H7 (cell line): ENCODE results near the gene TRIO. TPM values are rescaled to one million over a fixed set of nuclear protein-coding genes. Genes with fewer than 3 reads are reported as not detected.

Experiments
- DNase-seq: peaks from one replicate; pipeline ENCODE4 v3.0.0; 2012
- H3K27me3 ChIP-seq: 2 replicates; pipeline ENCODE4 v1.6.0; 2011; ENCODE audit warnings: mild to moderate bottlenecking, low read length; ENCODE audit not compliant: control insufficient read depth, insufficient read depth
- H3K36me3 ChIP-seq: replicated peaks from 2 replicates; pipeline ENCODE4 v1.5.1; 2011; ENCODE audit warnings: low read length; ENCODE audit not compliant: control insufficient read depth, insufficient read depth
- H3K4me3 ChIP-seq: 2 replicates; pipeline ENCODE4 v1.5.1; 2011; ENCODE audit warnings: low read depth, mild to moderate bottlenecking, control low read depth, low read length, moderate library complexity; ENCODE audit not compliant: insufficient read depth
- total RNA-seq: library from RNA; depleted of rRNA; stranded (reverse); fragments of >200 nt; shearing (Covaris generic); gene quantifications from 2 replicates; pipeline ENCODE4 v1.2.3, GENCODE V29; 2014

TRIO gene
- total RNA-seq, 1 experiment from 2014 or later, result 39.7 TPM

DNA sequence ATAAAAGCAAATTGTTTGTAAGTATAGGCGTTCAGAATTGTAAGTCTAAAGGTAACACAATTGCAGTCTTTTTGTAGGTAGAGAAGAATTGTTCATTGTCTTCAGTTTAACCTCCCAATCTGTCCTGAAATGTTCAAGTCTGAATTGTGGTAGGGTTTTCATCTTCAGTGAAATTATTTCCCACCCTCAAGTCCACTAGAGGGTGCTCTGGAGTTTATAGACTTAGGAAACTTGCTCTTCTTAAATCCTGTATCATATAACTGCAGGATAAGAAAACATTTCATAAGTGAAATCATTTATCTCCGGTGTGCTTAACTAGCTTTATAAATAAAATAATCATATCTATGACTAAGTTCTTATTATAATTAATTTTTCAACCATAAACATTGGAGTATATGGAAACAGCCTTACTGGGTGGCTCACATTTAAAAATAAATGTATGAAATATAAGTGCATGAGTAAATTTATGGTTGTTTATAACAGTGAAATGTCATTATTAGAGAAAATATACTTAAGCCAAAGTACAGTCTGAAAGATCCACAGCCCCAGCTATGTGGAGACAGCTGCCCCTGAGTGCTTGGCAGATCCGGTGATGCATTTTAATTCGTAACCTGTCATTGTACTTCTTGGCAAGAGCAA is 256.0 kb downstream of the TRIO start:
- peak; percentile 64 for DNase-seq
- no peaks in the 10 kb centered on the region for H3K27me3 ChIP-seq
- no peak overlapping the region for H3K4me3 ChIP-seq
- H3K36me3 ChIP-seq, result peaks cover 12% of the 10 kb centered on the region

DNA sequence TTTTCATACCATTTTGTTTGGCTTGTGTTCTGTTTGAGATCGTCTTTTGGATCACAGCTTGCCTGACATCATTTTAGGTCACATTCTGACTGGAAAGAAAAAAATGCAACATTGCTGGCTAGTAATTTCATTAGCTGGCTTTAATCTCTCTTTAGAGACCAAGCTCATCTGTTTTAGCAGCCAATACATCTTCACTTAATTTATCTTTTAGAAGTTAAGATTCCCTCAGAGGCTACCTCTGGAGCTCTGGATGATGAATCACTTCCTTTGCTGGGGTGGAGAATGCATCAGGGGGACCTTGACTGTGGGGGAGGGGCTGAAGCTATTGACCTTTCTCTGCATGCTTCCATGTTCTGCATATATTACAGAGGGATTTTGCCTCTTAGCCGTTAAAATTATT is 256.9 kb downstream of the TRIO start:
- no peak for DNase-seq

GRCh38 chr5:14400611-14401010 is 257.5 kb downstream of the TRIO start:
- DNase-seq, result no peak
- Histone ChIP-seq H3K36me3 (peaks cover 8% of the 10 kb centered on the region), H3K27me3 (no peaks in the 10 kb centered on the region), H3K4me3 (no peak overlapping the region)

More for the DNA sequence above, 256.9 kb downstream of the TRIO start:
- peaks cover 8% of the 10 kb centered on the region for H3K36me3 ChIP-seq
- no peak overlapping the region for H3K4me3 ChIP-seq
- no peaks in the 10 kb centered on the region for H3K27me3 ChIP-seq

DNA sequence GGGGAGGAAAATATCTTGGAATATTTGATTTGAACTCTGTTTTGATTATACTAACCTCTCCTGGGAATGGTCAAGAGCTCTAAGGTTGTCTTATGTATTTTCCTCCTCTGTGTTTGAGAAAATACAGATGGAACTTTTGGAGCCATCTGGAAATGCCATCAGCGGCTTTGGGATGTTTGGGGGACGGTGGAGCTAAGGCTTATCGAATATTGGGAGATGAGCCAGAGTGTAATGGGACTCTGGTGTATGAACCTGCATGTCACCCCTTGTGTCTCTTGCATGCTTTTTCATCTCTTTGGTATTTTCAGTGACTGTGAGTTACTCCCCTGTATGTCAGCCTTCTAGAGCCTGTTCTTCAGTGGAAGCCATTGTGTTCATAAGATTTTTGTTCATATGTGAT is 258.5 kb downstream of the TRIO start:
- H3K36me3 ChIP-seq, result peaks cover 8% of the 10 kb centered on the region

DNA sequence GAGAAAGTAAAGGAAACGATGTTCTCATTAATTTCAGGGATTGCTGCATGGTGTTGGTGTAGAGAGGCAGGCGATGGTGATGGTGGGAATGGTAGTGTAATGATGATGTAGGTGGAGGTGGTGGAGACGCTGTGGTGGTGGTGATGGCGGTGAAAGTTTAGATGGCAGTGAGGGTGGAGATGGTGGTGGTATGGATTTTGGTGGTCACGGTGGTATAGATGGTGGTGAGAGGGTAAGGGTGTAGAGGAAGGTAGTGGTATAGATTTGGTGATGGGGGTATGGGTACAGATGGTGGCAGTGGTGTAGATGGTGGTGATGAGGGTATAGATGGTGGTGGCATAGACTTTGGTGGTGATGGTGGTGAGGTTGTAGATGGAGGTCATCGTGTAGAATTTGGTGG is 259.3 kb downstream of the TRIO start:
- Histone ChIP-seq H3K4me3 (no peak overlapping the region), H3K36me3 (peaks cover 12% of the 10 kb centered on the region), H3K27me3 (no peaks in the 10 kb centered on the region)
- DNase-seq, result no peak

More for the DNA sequence above, 258.5 kb downstream of the TRIO start:
- H3K27me3 ChIP-seq, result no peaks in the 10 kb centered on the region
- no peak for DNase-seq
- H3K4me3 ChIP-seq, result no peak overlapping the region

DNA sequence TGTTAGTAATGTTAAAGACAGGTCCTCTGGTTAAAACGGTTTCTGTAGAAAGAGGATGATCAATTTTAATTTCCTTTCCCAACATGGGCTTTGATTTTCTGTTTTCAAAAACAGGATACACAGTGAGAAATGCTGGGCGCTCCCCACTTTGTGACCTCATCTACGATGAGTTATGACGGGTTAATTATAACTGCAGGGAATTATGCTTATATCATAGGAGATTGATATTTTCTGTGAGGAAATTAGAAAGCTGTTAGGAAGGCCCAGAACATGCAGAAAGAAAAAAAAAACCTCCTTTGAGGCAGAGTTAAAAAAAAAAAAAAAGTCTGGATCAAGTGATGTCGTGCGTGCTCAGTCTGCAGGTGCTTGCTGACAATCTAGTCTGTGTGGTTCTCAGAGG is 261.6 kb downstream of the TRIO start:
- no peak for DNase-seq
- Histone ChIP-seq H3K4me3 (no peak overlapping the region), H3K36me3 (peaks cover 9% of the 10 kb centered on the region), H3K27me3 (no peaks in the 10 kb centered on the region)

GRCh38 chr5:14405267-14405666 is 262.1 kb downstream of the TRIO start:
- DNase-seq, result peak; percentile 71
- no peak overlapping the region for H3K4me3 ChIP-seq
- no peaks in the 10 kb centered on the region for H3K27me3 ChIP-seq
- H3K36me3 ChIP-seq, result peaks cover 9% of the 10 kb centered on the region

DNA sequence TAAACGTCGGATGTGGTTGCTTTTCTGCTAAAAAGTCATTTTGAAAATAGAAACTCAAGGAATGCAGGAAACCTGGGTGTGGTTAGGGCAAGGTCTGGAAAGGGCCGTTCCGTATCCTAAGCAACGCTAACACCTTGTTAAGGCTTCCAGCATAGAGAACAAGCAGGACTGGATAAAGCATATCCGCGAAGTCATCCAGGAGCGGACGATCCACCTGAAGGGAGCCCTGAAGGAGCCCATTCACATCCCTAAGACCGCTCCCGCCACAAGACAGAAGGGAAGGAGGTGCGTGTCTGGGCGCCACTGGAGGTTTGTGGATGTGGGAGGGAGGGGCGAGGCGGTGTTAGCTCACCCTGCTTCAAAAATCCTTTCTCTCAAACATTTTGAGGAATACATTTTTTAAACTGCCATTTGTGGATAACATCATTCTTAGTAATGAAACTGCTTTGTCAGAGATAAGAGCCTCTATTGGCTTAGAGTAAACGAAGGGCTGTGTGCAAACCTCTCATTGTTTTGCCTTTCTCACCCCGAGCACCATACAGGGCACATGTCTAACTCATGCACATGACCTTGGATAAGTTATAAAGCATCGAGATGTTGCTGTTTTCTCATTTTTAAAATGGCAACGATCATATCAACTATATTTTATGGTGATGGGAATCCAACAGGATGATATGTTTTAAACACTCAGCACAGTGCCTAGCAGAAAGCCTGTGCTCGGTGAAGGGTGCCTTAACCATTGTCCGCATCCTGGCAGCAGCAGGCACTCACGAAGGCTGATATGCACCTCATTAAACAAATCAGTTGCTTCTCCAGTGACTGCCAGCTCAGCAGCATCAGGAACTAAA is 262.8 kb downstream of the TRIO start:
- Histone ChIP-seq H3K27me3 (no peaks in the 10 kb centered on the region), H3K4me3 (no peak overlapping the region), H3K36me3 (peaks cover 9% of the 10 kb centered on the region)
- DNase-seq, result no peak

- H3K4me3 ChIP-seq, result no peak overlapping the region
- no peak for DNase-seq
- no peaks in the 10 kb centered on the region for H3K27me3 ChIP-seq
- peaks cover 9% of the 10 kb centered on the region for H3K36me3 ChIP-seq
Measured at GRCh38 chr5:14406554-14406849, 263.4 kb downstream of the TRIO start.

DNA sequence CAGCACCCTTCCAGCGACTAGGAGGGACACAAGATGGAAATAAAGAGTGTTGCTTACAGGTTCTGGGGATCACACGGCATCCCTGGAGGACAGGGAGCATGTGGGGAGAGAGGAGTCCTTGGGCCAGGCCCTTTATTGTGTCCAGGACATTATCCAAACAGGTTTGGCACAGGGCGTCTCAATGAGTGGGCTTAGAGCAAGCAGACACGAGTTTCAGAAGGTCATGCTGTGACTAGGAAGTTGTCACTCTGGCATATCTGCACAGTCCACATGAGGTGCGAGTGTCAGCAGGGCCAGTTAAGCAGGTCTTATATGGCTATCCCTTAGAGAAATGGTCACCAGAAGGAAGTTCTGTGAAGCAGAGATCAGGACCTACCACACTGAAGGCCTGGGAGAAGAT is 263.9 kb downstream of the TRIO start:
- H3K36me3 ChIP-seq, result peaks cover 9% of the 10 kb centered on the region
- H3K4me3 ChIP-seq, result no peak overlapping the region
- DNase-seq, result no peak
- no peaks in the 10 kb centered on the region for H3K27me3 ChIP-seq

- DNase-seq, result no peak
- Histone ChIP-seq H3K4me3 (no peak overlapping the region), H3K27me3 (no peaks in the 10 kb centered on the region), H3K36me3 (peaks cover 9% of the 10 kb centered on the region)
Measured at GRCh38 chr5:14407746-14408175, 264.6 kb downstream of the TRIO start.

DNA sequence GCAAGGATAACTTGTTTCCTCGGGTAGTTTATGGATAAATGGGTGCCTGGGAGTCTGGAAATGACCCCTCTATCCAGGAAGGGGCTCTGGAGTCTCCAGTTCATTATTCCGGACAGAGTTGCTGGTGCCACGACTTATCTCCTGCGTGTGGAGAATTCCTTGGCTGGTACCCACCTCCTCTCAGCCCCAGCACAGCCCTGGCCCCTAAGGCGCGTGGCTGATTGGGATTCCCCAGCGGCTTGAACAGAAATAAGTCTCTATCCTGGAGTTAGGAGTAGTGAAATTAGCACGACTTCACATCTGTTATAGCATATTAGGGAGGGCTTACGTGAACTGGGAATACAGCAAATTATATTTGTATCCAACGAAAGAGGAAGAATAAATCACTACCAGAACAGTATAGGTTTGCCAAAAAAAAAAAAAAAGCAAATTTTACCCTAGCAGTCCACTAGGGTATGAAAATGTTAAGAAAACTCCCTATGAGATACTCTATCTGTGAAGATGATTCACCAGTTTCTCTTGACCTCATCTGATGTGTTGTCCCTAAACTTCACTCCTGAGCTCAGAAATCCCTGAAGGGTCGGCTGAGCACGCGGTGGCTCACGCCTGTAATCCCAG is 265.9 kb downstream of the TRIO start:
- peaks cover 9% of the 10 kb centered on the region for H3K36me3 ChIP-seq
- H3K27me3 ChIP-seq, result no peaks in the 10 kb centered on the region
- DNase-seq, result no peak
- no peak overlapping the region for H3K4me3 ChIP-seq

DNA sequence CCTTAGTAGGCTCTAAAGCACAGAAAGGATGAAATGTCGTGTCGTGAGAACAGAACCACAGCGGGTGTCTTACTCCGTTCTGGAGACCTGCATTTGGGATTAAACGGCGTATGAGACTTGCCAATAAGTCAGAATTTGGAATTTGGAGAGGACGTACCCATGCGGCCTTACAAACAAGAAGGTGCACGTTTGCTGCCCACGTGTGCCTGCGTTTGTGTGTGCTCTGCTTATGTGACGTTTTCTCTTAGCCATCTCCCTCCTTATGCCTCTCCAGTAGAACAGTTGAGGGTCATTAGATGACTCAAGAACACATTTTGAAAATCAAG is 266.9 kb downstream of the TRIO start:
- Histone ChIP-seq H3K4me3 (no peak overlapping the region), H3K36me3 (peaks cover 9% of the 10 kb centered on the region), H3K27me3 (no peaks in the 10 kb centered on the region)
- DNase-seq, result no peak

GRCh38 chr5:14410394-14411201 is 267.5 kb downstream of the TRIO start:
- no peak for DNase-seq
- H3K4me3 ChIP-seq, result no peak overlapping the region
- H3K36me3 ChIP-seq, result peaks cover 9% of the 10 kb centered on the region
- H3K27me3 ChIP-seq, result no peaks in the 10 kb centered on the region
